Hematopoietic multipotent progenitor cell treated with erythropoietin and hydrocortisone succinate and interleukin-3 and kit ligand, for 6 days (in vitro differentiated cells): ENCODE measurements around the gene TMEM132D.

ENCODE experiments used
- DNase-seq: peaks from one replicate; pipeline ENCODE4 v3.0.0-alpha.2; 2015

The TMEM132D gene

GRCh38 chr12:129409281-129409680 lies 494.5 kb downstream of the TMEM132D start:
- DNase-seq: no peak

GRCh38 chr12:129404556-129404955 lies 499.3 kb downstream of the TMEM132D start:
- DNase-seq: no peak

GRCh38 chr12:129401572-129401971 lies 502.3 kb downstream of the TMEM132D start:
- DNase-seq: no peak

- DNase-seq: no peak
Measured at GRCh38 chr12:129394177-129394825, 509.5 kb downstream of the TMEM132D start.

GRCh38 chr12:129393357-129393937 lies 510.4 kb downstream of the TMEM132D start:
- DNase-seq: no peak

GRCh38 chr12:129385637-129385990 lies 518.2 kb downstream of the TMEM132D start:
- DNase-seq: no peak

- no peak for DNase-seq
Measured at GRCh38 chr12:129383956-129384355, 519.9 kb downstream of the TMEM132D start.

GRCh38 chr12:129381715-129382114 lies 522.1 kb downstream of the TMEM132D start:
- DNase-seq: no peak

- DNase-seq: no peak
Measured at GRCh38 chr12:129379076-129379804, 524.6 kb downstream of the TMEM132D start.

- no peak for DNase-seq
Measured at GRCh38 chr12:129378496-129378895, 525.3 kb downstream of the TMEM132D start.

GRCh38 chr12:129373746-129374145 lies 530.1 kb downstream of the TMEM132D start:
- no peak for DNase-seq

GRCh38 chr12:129372876-129373275 lies 530.9 kb downstream of the TMEM132D start:
- DNase-seq: no peak

- DNase-seq: no peak
Measured at GRCh38 chr12:129372348-129372747, 531.5 kb downstream of the TMEM132D start.

- DNase-seq: no peak
Measured at GRCh38 chr12:129371268-129371667, 532.6 kb downstream of the TMEM132D start.

- DNase-seq: no peak
Measured at GRCh38 chr12:129366656-129367055, 537.2 kb downstream of the TMEM132D start.

- no peak for DNase-seq
Measured at GRCh38 chr12:129363041-129363440, 540.8 kb downstream of the TMEM132D start.

GRCh38 chr12:129357233-129357632 lies 546.6 kb downstream of the TMEM132D start:
- DNase-seq: no peak

- DNase-seq: no peak
Measured at GRCh38 chr12:129351481-129351880, 552.3 kb downstream of the TMEM132D start.

- no peak for DNase-seq
Measured at GRCh38 chr12:129339336-129339735, 564.5 kb downstream of the TMEM132D start.

GRCh38 chr12:129337413-129337812 lies 566.4 kb downstream of the TMEM132D start:
- DNase-seq: no peak

GRCh38 chr12:129335773-129336172 lies 568.1 kb downstream of the TMEM132D start:
- no peak for DNase-seq

- DNase-seq: no peak
Measured at GRCh38 chr12:129332286-129332685, 571.5 kb downstream of the TMEM132D start.

GRCh38 chr12:129331356-129332085 lies 572.3 kb downstream of the TMEM132D start:
- no peak for DNase-seq

- DNase-seq: no peak
Measured at GRCh38 chr12:129328235-129328634, 575.6 kb downstream of the TMEM132D start.
